Activated T-helper 2 cell treated with anti-CD3 and anti-CD28 coated beads, Interferon-gamma antibody, Interleukin-2, Interleukin-4, amounts not matched to agents 10 μg/mL and 5 μg/mL and 100 μg/mL, durations not matched to agents 14 hours and 24 hours and 36 hours (primary cell): ENCODE measurements around the gene GNA15. TPM values are rescaled to one million over a fixed set of nuclear protein-coding genes. Genes with fewer than 3 reads are reported as not detected.
"Not testable (repeated sequence)": the region's sequence is repeated elsewhere in the genome, so short reads cannot be mapped to it uniquely, and the experiment has no call there.

ENCODE experiments used
- DNase-seq: peaks from one replicate; pipeline ENCODE4 v3.0.0; 2021; ENCODE audit warnings: low spot score
- H3K27ac Mint-ChIP-seq: one replicate; pipeline ENCODE4 v1.8.0; 2021; ENCODE audit warnings: mixed read lengths
- H3K27me3 Mint-ChIP-seq: one replicate; pipeline ENCODE4 v1.8.0; 2021; ENCODE audit warnings: low read depth, mixed read lengths
- H3K36me3 Mint-ChIP-seq: one replicate; pipeline ENCODE4 v1.8.0; 2021; ENCODE audit warnings: low read depth, mixed read lengths
- H3K4me1 Mint-ChIP-seq: one replicate; pipeline ENCODE4 v1.8.0; 2021; ENCODE audit warnings: low read depth, mixed read lengths
- H3K4me3 Mint-ChIP-seq: one replicate; pipeline ENCODE4 v1.8.0; 2021; ENCODE audit warnings: low read depth, mild to moderate bottlenecking, moderate library complexity, mixed read lengths
- H3K9me3 Mint-ChIP-seq: one replicate; pipeline ENCODE4 v1.8.0; 2021; ENCODE audit warnings: mixed read lengths
- intact Hi-C: fragments of 100-400 bp; cut with micrococcal nuclease; formaldehyde crosslinking; loops from one replicate; pipeline ENCODE4 v1.15.1; 2023
- total RNA-seq: library from RNA; stranded (reverse); gene quantifications from 2 replicates; pipeline ENCODE4 v1.2.3, GENCODE V29; 2022

GNA15 gene
- total RNA-seq, 1 donor from 2014 or later, result 174 TPM

DNA sequence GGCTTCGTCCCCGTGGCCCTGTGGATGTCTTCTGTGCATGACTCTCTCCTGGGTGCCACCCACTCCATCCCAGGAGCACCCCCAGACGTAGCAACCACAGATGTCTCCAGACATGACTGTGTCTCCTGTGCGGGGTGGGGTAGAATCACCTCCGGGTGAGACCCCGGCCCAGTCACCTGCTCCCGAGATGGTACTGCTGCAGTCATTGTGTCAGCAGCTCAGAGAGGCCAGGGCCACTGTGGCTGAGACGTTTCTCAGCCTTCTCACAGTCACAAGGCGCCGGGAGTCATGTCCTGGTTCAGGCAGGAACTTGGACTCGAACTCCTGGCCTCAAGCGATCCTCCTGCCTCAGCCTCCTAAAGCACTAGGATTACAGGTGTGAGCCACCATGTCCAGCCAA, 66.5 kb downstream of the GNA15 start:
- Mint-ChIP-seq H3K9me3 (no peaks in the 10 kb centered on the region), H3K4me1 (no peaks in the 10 kb centered on the region), H3K4me3 (no peak overlapping the region), H3K27ac (no peak overlapping the region), H3K27me3 (no peaks in the 10 kb centered on the region), H3K36me3 (peaks cover 9% of the 10 kb centered on the region)
- DNase-seq, result no peak
- intact Hi-C loops, result no loop called here

DNA sequence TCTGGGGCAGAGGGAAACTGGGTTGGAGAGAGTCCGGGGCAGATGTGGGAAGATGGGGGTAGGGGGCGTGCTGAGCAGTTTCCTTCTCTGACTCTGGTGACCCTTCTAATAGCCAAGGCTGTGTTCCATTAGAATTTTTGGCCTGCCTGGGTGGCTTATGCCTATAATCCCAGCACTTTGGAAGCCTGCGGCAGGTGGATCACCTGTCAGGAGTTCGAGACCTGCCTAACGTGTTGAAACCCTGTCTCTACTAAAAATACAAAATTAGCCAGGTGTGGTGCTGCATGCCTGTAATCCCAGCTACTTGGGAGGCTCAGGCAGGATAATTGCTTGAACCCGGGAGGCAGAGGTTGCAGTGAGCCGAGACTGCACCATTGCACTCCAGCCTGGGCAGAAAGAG, 67.1 kb downstream of the GNA15 start:
- H3K4me1 Mint-ChIP-seq, H3K27me3 Mint-ChIP-seq, H3K4me3 Mint-ChIP-seq, H3K27ac Mint-ChIP-seq, intact Hi-C loops, DNase-seq, H3K9me3 Mint-ChIP-seq, H3K36me3 Mint-ChIP-seq: not testable (repeated sequence)

DNA sequence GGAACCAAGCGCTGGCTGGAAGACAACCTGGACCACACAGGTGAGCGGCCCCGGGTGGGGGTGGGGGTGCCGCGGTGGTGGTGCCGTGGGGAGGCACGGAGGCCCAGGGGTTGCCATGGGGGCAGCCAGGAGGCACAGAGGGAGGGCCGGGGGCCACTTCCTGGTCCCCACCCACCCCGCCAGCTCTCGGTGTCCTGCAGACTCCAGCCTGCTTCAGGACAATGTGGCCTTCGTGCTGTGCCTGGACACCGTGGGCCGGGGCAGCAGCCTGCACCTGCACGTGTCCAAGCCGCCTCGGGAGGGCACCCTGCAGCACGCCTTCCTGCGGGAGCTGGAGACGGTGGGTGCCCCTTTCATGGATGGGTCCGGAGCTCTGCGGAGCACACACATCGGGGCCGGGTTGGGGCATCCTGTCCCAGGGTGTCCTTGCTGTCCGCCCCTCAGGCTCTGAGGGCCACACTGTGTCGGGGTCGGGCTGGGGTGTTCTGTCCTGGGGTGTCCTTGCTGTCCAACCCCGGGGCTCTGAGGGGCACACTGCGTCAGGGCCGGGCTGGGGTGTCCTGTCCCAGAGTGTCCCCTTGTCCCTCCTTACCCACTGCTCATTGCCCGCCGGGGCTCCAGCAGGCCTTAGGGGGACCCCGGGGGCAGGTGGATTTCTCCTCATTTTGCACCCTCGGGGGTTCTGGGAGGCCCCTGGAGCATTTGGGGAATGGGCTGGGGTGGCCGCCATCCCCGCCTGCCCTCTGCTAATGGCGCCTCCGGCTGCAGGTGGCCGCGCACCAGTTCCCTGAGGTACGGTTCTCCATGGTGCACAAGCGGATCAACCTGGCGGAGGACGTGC, 68.2 kb downstream of the GNA15 start:
- H3K4me3 Mint-ChIP-seq, result no peak overlapping the region
- no peak overlapping the region for H3K27ac Mint-ChIP-seq
- peaks cover 9% of the 10 kb centered on the region for H3K36me3 Mint-ChIP-seq
- intact Hi-C loops, result no loop called here
- no peaks in the 10 kb centered on the region for H3K9me3 Mint-ChIP-seq
- no peak for DNase-seq
- no peaks in the 10 kb centered on the region for H3K4me1 Mint-ChIP-seq
- H3K27me3 Mint-ChIP-seq, result no peaks in the 10 kb centered on the region

- H3K27ac Mint-ChIP-seq, result no peak overlapping the region
- H3K27me3 Mint-ChIP-seq, result no peaks in the 10 kb centered on the region
- H3K9me3 Mint-ChIP-seq, result no peaks in the 10 kb centered on the region
- H3K4me3 Mint-ChIP-seq, result no peak overlapping the region
- H3K4me1 Mint-ChIP-seq, result no peaks in the 10 kb centered on the region
- intact Hi-C loops, result no loop called here
- no peak for DNase-seq
- H3K36me3 Mint-ChIP-seq, result peaks cover 12% of the 10 kb centered on the region
These were observed 68.9 kb downstream of the GNA15 start for GRCh38 chr19:3204646-3205275.

DNA sequence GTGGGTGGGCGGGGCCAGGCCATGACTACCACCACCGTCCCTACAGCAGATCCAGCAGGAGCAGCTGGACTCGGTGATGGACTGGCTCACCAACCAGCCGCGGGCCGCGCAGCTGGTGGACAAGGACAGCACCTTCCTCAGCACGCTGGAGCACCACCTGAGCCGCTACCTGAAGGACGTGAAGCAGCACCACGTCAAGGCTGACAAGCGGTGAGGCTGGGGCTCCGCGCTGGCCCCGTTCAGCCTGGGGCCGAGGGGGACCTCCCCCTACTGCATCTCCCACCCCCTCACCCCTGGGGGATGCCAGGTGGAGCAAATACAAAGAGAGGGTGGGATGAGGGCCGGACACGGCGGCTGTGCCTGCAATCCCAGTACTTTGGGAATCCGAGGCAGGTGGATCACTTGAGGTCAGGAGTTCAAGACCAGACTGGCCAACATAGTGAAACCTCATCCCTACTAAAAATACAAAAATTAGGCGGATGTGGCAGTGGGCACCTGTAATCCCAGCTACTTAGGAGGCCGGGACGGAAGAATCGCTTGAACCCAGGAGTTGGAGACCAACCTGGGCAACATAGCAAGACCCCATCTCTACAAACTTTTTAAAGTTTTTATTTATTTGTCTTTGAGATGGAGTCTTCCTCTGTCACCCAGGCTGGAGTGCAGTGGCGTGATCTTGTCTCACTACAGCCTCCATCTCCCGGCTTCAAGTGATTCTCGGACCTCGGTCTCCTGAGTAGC, 70.6 kb downstream of the GNA15 start:
- Mint-ChIP-seq H3K27ac (no peak overlapping the region), H3K36me3 (peaks cover 12% of the 10 kb centered on the region), H3K9me3 (no peaks in the 10 kb centered on the region), H3K27me3 (no peaks in the 10 kb centered on the region), H3K4me1 (no peaks in the 10 kb centered on the region), H3K4me3 (no peak overlapping the region)
- intact Hi-C loops, result no loop called here
- no peak for DNase-seq

DNA sequence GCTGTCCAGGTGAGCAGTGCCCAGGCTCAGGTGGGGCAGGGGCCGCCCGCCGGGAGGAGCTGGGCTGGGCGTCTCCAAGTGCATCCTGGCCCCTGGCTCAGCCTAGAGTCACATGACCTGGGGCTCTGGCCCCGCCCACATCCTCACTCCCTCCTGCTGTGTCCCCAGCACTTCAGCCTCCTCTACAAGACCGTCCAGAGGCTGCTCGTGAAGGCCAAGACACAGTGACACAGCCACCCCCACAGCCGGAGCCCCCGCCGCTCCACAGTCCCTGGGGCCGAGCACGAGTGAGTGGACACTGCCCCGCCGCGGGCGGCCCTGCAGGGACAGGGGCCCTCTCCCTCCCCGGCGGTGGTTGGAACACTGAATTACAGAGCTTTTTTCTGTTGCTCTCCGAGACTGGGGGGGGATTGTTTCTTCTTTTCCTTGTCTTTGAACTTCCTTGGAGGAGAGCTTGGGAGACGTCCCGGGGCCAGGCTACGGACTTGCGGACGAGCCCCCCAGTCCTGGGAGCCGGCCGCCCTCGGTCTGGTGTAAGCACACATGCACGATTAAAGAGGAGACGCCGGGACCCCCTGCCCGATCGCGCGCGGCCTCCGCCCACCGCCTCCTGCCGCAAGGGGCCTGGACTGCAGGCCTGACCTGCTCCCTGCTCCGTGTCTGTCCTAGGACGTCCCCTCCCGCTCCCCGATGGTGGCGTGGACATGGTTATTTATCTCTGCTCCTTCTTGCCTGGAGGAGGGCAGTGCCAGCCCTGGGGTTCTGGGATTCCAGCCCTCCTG, 71.8 kb downstream of the GNA15 start:
- Mint-ChIP-seq H3K27me3 (no peaks in the 10 kb centered on the region), H3K27ac (no peak overlapping the region), H3K9me3 (no peaks in the 10 kb centered on the region), H3K36me3 (peaks cover 12% of the 10 kb centered on the region), H3K4me1 (no peaks in the 10 kb centered on the region), H3K4me3 (no peak overlapping the region)
- intact Hi-C loops, result no loop called here
- no peak for DNase-seq

DNA sequence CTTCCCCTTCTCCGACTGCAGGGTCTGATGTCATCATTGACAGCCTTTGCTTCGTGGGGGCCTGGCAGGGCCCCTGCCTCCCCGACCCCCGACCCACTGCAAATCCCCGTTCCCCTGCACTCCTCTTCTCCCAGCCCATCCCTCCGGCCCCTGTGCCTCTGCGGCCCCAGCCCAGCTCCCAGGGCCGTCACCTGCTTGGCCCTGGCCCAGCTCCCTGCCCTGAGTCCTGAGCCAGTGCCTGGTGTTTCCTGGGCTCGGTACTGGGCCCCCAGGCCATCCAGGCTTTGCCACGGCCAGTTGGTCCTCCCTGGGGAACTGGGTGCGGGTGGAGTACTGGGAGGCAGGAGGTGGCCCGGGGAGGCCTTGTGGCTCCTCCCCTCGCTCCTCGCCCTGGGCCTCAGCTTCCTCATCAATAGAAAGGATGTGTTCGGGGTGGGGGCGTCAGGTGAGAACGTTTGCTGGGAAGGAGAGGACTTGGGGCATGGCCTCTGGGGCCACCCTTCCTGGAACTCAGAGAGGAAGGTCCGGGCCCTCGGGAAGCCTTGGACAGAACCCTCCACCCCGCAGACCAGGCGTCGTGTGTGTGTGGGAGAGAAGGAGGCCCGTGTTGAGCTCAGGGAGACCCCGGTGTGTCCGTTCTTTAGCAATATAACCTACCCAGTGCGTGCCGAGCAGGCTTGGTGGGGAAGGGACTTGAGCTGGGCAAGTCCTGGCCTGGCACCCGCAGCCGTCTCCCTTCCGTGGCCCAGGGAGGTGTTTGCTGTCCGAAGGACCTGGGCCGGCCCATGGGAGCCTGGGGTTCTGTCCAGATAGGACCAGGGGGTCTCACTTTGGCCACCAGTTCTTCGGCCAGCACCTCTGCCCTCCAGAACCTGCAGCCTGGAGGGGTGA, 72.7 kb downstream of the GNA15 start:
- intact Hi-C loops, result no loop called here
- no peak overlapping the region for H3K27ac Mint-ChIP-seq
- DNase-seq, result no peak
- no peaks in the 10 kb centered on the region for H3K9me3 Mint-ChIP-seq
- H3K4me3 Mint-ChIP-seq, result no peak overlapping the region
- no peaks in the 10 kb centered on the region for H3K27me3 Mint-ChIP-seq
- H3K4me1 Mint-ChIP-seq, result no peaks in the 10 kb centered on the region
- peaks cover 12% of the 10 kb centered on the region for H3K36me3 Mint-ChIP-seq

DNA sequence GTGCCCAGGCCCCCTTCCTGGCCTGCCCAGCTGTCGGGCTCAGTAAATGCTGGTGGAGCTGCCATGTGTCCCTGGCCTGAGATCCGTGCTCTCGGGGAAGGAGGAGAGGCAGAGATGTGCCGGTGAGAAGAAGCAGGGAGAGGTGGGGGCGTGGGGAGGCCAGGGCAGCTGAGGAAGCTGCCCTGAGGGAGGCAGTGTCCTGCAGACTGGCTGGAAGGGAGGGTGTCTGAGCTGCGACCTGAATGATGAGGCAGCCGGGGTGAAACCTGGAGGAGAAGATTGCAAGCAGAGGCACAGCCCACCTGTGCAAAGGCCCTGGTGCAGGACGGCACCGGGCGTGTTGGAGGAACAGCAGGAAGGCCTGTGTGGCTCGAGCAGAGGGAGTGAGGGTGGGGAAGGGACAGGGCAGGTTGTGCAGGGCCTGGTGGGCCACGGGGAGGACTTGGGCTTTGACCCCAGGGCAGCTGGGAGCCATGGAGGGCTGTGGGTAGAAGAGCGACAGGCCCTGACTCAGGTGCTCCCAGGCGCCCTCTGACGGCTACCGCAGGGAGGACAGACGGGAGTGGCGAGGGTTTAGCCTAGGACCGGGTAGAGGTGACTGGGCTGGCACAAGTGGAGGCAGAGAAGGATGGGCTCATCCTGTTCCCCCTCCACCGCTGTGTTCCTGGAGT, 74.6 kb downstream of the GNA15 start:
- intact Hi-C loops, result no loop called here
- Mint-ChIP-seq H3K36me3 (peaks cover 6% of the 10 kb centered on the region), H3K4me3 (no peak overlapping the region), H3K27me3 (no peaks in the 10 kb centered on the region), H3K27ac (no peak overlapping the region), H3K4me1 (no peaks in the 10 kb centered on the region), H3K9me3 (no peaks in the 10 kb centered on the region)
- DNase-seq, result peak; percentile 43

DNA sequence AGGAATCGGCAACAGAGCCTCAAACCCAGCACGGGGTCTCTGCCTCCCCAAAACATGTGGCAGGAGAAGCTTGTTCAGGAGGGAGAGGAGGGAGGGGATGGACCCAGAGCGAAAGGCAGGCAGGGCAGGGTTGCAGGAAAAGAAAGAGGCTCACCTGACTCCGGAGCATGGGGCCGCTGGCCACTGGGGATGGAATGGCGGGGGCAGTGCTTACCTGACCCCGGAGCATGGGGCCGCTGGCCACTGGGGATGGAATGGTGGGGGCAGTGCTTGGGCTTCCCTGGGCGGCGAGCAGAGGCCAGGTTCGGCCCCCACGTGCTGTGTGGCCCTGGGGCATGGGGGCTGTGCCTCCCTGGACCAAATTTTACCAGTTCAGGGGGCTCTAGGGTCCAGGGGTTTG, 75.4 kb downstream of the GNA15 start:
- H3K9me3 Mint-ChIP-seq, result no peaks in the 10 kb centered on the region

GRCh38 chr19:3213159-3213558, 77.3 kb downstream of the GNA15 start:
- peaks cover 3% of the 10 kb centered on the region for H3K36me3 Mint-ChIP-seq
- H3K9me3 Mint-ChIP-seq, result no peaks in the 10 kb centered on the region
- intact Hi-C loops, result no loop called here
- no peak overlapping the region for H3K27ac Mint-ChIP-seq
- H3K4me3 Mint-ChIP-seq, result no peak overlapping the region
- H3K27me3 Mint-ChIP-seq, result no peaks in the 10 kb centered on the region
- H3K4me1 Mint-ChIP-seq, result no peaks in the 10 kb centered on the region
- no peak for DNase-seq

More for the DNA sequence above, 75.4 kb downstream of the GNA15 start:
- Mint-ChIP-seq H3K4me1 (no peaks in the 10 kb centered on the region), H3K36me3 (peaks cover 3% of the 10 kb centered on the region), H3K27ac (no peak overlapping the region), H3K27me3 (no peaks in the 10 kb centered on the region), H3K4me3 (no peak overlapping the region)
- DNase-seq, result no peak
- intact Hi-C loops, result no loop called here
